H4 (cell line): Measurements from ENCODE around the gene SMPD2. TPM values are rescaled to one million over a fixed set of nuclear protein-coding genes. Genes with fewer than 3 reads are reported as not detected.

Source experiments
- DNase-seq: peaks from one replicate; pipeline ENCODE4 v3.0.0-alpha.2; 2015; ENCODE audit warnings: low spot score
- total RNA-seq: library from RNA; depleted of rRNA; stranded (reverse); fragments of >200 nt; shearing (Covaris generic); gene quantifications from 2 replicates; pipeline ENCODE4 v1.2.3, GENCODE V29; 2014; rRNA removed

Gene SMPD2
- total RNA-seq, 1 experiment from 2014 or later, result 12.9 TPM

- DNase-seq, result no peak
Measured at GRCh38 chr6:109485266-109485935, 44.9 kb downstream of the SMPD2 start.

GRCh38 chr6:109486068-109486467, 45.5 kb downstream of the SMPD2 start:
- DNase-seq, result no peak

GRCh38 chr6:109488001-109488400, 47.5 kb downstream of the SMPD2 start:
- no peak for DNase-seq

GRCh38 chr6:109490713-109491112, 50.2 kb downstream of the SMPD2 start:
- DNase-seq, result no peak

DNA sequence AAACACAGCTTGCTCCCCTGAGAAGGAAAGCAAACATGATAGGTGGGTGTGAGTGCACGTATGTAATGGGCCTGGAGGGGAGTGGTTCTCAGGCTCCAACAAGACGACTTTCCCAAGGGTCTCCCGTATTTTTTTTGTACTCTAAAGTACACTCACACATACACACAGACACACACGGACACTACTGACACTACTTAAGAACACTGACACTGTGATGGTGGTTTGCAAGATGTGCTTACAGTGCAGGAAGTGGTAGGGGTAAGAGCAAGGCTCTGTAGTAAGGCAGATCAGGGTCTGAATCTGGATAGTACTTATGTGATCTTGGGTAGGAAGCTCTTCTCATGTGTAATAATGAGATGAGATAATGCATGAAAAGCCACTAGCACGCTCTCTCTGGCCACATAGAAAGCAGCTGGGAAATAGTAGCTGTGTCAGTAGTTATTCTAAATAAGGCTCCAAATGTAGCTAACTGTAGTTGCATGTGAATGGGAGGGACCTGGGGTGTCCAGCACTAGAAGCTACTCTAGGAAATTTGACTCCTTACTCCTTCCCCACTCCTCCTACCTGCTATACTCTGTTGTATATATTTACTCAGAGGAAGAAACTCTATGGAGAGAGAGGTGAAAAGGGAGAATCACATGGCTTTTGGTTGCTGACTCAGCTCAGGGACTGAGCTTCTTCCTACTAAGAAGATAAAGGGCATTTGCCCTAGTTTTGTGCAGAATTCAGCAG, 50.8 kb downstream of the SMPD2 start:
- peak; percentile 11 for DNase-seq

Other genes starting within 250 kb of the SMPD2 start
- 92.0 and 115 TPM in 2 replicates for gene CD164, start 58.3 kb upstream of the SMPD2 start, total RNA-seq
- gene PPIL6, start 96 bp upstream of the SMPD2 start, total RNA-seq, result 1.0 TPM in 1 of 2 replicates, not detected in the other
- gene MICAL1, start 15.0 kb downstream of the SMPD2 start, total RNA-seq, result 3.5 and 5.8 TPM in 2 replicates
- gene ZBTB24, start 42.5 kb downstream of the SMPD2 start, total RNA-seq, result 5.2 and 6.1 TPM in 2 replicates